NCI-H69 (cell line): ENCODE data around the gene TMED6.
"Not testable (repeated sequence)": the region's sequence is repeated elsewhere in the genome, so short reads cannot be mapped to it uniquely, and the experiment has no call there.

Experiments
- DNase-seq: peaks from one replicate; lab custom pipeline; 2025; lab: John Stamatoyannopoulos, UW

TMED6 gene

GRCh38 chr16:69360070-69360469, 8.5 kb upstream of the TMED6 start:
- DNase-seq, result not testable (repeated sequence)

GRCh38 chr16:69350536-69351133, 951 bp downstream of the TMED6 start:
- DNase-seq, result no peak

GRCh38 chr16:69349536-69349935, 2.0 kb downstream of the TMED6 start:
- peak; percentile 30 for DNase-seq

DNA sequence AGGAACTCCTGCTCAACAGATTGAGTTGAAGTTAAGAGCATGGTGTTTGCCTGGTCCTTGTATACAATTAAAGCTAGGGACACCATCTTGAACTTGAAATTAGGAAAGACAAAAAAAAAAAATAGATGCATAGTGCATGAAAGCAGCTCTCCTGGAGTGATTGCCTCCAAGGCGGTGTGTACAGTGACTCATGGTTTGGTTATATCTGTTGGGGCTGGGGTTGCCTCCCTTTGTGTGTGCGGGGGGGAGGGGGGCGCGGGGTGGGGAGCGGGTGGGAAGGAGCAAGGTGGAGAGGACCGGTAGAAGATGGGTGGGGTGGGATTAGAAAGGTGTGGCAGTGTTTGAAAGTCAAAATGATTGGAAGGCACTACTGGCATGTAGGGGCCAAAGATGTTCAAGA, 3.4 kb downstream of the TMED6 start:
- DNase-seq, result peak; percentile 4

DNA sequence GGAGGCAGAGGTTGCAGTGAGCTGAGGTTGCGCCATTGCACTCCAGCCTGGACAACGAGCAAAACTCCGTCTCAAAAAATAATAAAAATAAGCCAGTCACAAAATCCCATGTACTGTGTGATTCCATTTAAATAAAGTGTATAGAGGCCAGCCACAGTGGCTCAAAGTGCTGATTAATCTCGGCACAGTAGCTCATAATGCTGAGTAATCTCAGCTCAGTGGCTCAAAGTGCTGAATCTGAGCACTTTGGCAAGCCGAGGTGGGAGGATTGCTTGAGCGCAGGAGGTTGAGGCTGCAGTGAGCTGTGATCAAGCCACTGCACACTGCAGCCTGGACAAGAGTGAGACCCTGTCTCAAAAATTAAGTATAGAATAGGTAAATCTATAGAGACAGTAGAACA, 4.9 kb downstream of the TMED6 start:
- no peak for DNase-seq

DNA sequence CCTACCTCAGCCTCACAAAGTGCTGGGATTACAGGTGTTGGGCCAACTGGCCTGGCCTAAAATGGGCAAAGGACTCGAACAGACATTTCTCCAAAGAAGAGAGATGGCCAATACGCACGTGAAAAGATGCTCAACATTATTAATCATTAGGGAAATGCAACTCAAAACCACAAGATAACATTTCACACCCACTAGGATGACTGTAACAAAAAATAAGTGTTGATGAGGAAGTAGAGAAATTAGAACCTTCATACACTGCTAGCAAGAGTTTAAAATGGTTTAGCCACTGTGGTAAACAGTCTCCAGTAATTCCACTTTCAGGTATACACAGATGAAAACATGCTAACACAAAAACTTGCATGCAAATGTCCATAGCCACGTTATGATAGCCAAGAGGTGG, 5.7 kb downstream of the TMED6 start:
- no peak for DNase-seq

GRCh38 chr16:69344171-69344570, 7.4 kb downstream of the TMED6 start:
- DNase-seq, result no peak

- no peak for DNase-seq
Observed at GRCh38 chr16:69340095-69340644, 11.4 kb downstream of the TMED6 start.

GRCh38 chr16:69339289-69340094, 12.1 kb downstream of the TMED6 start, which contains the start of the genes COG8 and NIP7:
Gene COG8, minus strand, starts transcription at chr16:69339564. Its CDS starts 12 bp downstream, at chr16:69339552.
Gene NIP7, plus strand, starts transcription at chr16:69339772. Its CDS starts 58 bp downstream, at chr16:69339830.
- DNase-seq, result peak; percentile 97

GRCh38 chr16:69338557-69339288, 12.9 kb downstream of the TMED6 start:
- DNase-seq, result no peak

DNA sequence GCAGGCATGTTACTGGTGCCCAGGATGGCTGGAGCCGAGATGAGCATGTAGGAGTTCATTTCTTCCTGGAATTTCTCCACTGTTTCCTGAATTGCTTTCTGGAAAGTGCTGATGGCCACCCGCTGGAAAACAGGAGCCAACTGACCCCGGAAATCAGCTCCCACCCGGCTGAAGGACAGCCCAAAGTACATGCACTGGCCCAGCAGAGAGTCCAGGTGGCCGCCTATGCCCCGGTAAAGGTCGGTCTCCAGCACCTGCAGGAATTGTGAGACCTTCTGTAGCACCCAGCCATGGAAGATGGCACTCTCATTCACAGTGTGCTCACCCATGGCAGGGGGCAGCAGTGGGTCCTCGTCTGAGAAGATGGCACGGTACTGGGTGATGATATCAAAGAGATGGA, 16.9 kb downstream of the TMED6 start:
- DNase-seq, result no peak

- peak; percentile 93 for DNase-seq
Observed at GRCh38 chr16:69330286-69331109, 21.1 kb downstream of the TMED6 start, which contains the start of gene PDF. Gene PDF, minus strand, starts transcription at chr16:69330588. Its CDS starts 18 bp downstream, at chr16:69330570.

GRCh38 chr16:69329369-69330285, 22.0 kb downstream of the TMED6 start:
- DNase-seq, result peak; percentile 64

DNA sequence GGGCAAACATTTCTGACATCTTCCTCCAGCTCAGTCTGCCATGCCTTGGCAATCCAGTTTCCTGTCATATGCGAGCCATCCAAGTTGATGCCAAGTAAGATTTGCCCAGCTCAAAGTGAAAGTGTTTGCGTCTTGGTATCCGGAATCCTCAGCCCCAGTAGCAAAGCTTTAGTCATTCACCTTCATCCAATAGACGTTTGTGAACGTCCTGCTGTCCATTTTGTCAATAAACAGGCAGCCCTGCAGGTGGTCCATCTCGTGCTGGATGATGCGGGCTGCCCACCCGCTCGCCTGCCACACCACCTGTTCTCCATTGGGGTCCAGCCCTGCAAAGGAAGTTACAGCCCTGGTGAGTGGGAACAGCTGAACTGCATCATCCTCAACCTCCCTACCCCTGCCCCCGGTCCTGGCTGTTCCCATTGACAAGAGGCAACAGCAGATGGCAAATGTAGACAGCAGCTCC, 22.7 kb downstream of the TMED6 start:
- DNase-seq, result no peak

GRCh38 chr16:69327585-69328310, 23.8 kb downstream of the TMED6 start:
- DNase-seq, result no peak

DNA sequence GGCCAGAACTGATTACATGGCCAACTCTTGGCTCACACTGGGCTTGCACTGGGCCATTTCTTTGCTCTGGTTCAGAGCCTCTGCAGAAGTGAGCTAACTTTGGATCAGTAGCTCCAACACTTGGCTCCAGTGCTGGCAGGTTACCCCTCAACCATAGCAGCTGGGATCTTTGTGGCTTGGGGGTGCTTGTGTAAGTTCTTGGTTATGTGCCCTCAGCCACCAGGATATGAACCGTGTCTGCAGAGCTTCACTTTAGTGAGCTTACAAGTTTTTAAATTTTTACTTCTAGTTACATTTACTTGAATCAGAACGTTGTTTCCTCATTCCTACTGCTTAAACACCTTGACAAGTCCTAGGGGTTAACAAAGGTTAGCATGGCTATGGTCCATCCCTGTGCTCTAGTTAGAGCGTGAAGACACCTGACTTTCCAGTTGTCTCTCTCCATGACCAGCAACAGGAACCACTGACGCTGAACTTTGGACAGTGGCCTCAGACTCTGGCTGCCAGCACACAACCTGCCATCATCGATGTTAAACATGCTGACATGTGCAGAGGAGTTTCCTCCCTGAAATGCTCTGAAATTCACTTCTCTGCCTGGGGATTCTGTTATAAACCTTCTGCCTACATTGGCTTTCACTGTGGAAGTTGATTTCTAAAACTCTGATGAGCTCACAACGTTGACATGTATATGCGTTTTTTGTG, 25.3 kb downstream of the TMED6 start:
- DNase-seq, result no peak

GRCh38 chr16:69325784-69326171, 25.8 kb downstream of the TMED6 start:
- DNase-seq, result no peak

- no peak for DNase-seq
Observed at GRCh38 chr16:69324585-69325253, 26.9 kb downstream of the TMED6 start.
